Nephron progenitor cell (in vitro differentiated cells): ENCODE measurements around the gene ZC3H13.

Experiments used
- DNase-seq: peaks from one replicate; pipeline ENCODE4 v3.0.0; 2021
- H3K27ac Mint-ChIP-seq: 2 replicates; pipeline ENCODE4 v1.8.0; 2021; ENCODE audit warnings: mild to moderate bottlenecking, moderate library complexity, mixed read lengths
- H3K27me3 Mint-ChIP-seq: 2 replicates; pipeline ENCODE4 v1.8.0; 2021; ENCODE audit warnings: mild to moderate bottlenecking, low read depth, mixed read lengths; ENCODE audit not compliant: poor library complexity
- H3K36me3 Mint-ChIP-seq: 2 replicates; pipeline ENCODE4 v1.8.0; 2021; ENCODE audit warnings: low read depth, mixed read lengths
- H3K4me1 Mint-ChIP-seq: 2 replicates; pipeline ENCODE4 v1.8.0; 2021; ENCODE audit warnings: mixed read lengths
- H3K4me3 Mint-ChIP-seq: 2 replicates; pipeline ENCODE4 v1.8.0; 2021; ENCODE audit warnings: mild to moderate bottlenecking, moderate library complexity, mixed read lengths
- H3K9me3 Mint-ChIP-seq: 2 replicates; pipeline ENCODE4 v1.8.0; 2021; ENCODE audit warnings: mild to moderate bottlenecking, moderate library complexity, mixed read lengths
- CTCF ChIP-seq: fragments of 200-600 bp; sonication (generic); IDR thresholded peaks from 2 replicates; pipeline ENCODE4 v1.5.0; 2021; ENCODE audit warnings: antibody characterized with exemption

ZC3H13 gene

GRCh38 chr13:45949161-45949560 lies 103.4 kb downstream of the ZC3H13 start:
- no peaks in the 10 kb centered on the region for H3K27me3 Mint-ChIP-seq
- H3K4me1 Mint-ChIP-seq = no peaks in the 10 kb centered on the region
- no peak overlapping the region for H3K27ac Mint-ChIP-seq
- H3K4me3 Mint-ChIP-seq = no peak overlapping the region
- peaks cover 13% of the 10 kb centered on the region for H3K36me3 Mint-ChIP-seq
- no peaks in the 10 kb centered on the region for H3K9me3 Mint-ChIP-seq
- DNase-seq = no peak
- TF ChIP-seq CTCF = no peak

GRCh38 chr13:45943965-45944364 lies 108.6 kb downstream of the ZC3H13 start:
- Mint-ChIP-seq H3K27me3 (no peaks in the 10 kb centered on the region), H3K4me3 (no peak overlapping the region), H3K9me3 (no peaks in the 10 kb centered on the region), H3K36me3 (no peaks in the 10 kb centered on the region), H3K27ac (no peak overlapping the region), H3K4me1 (no peaks in the 10 kb centered on the region)
- no peak for DNase-seq
- TF ChIP-seq CTCF = no peak

- Mint-ChIP-seq H3K4me1 (no peaks in the 10 kb centered on the region), H3K27ac (no peak overlapping the region), H3K9me3 (no peaks in the 10 kb centered on the region), H3K36me3 (no peaks in the 10 kb centered on the region), H3K4me3 (no peak overlapping the region), H3K27me3 (no peaks in the 10 kb centered on the region)
- DNase-seq = no peak
- no peak for TF ChIP-seq CTCF
Observed at GRCh38 chr13:45943120-45943519, 109.4 kb downstream of the ZC3H13 start.

- Mint-ChIP-seq H3K9me3 (no peaks in the 10 kb centered on the region), H3K36me3 (no peaks in the 10 kb centered on the region), H3K27me3 (no peaks in the 10 kb centered on the region), H3K4me3 (no peak overlapping the region), H3K27ac (no peak overlapping the region), H3K4me1 (no peaks in the 10 kb centered on the region)
- no peak for TF ChIP-seq CTCF
- DNase-seq = no peak
Observed at GRCh38 chr13:45941261-45941660, 111.3 kb downstream of the ZC3H13 start.

- Mint-ChIP-seq H3K36me3 (no peaks in the 10 kb centered on the region), H3K4me1 (no peaks in the 10 kb centered on the region)
Observed at GRCh38 chr13:45940061-45940460, 112.5 kb downstream of the ZC3H13 start.

More at GRCh38 chr13:45940061-45940460, 112.5 kb downstream of the ZC3H13 start:
- no peak for TF ChIP-seq CTCF
- Mint-ChIP-seq H3K27me3 (no peaks in the 10 kb centered on the region), H3K9me3 (no peaks in the 10 kb centered on the region), H3K4me3 (no peak overlapping the region), H3K27ac (no peak overlapping the region)
- DNase-seq = no peak
